H1 (cell line): ENCODE data around the gene DCTD. TPM values are rescaled to one million over a fixed set of nuclear protein-coding genes. Genes with fewer than 3 reads are reported as not detected.

ENCODE experiments used
- CHD7 ChIP-seq: fragments of 300-600 bp; sonication (generic); IDR thresholded peaks from 2 replicates; pipeline ENCODE4 v1.7.1; 2012; ENCODE audit warnings: low read length, moderate library complexity, mild to moderate bottlenecking, inconsistent platforms; ENCODE audit not compliant: insufficient replicate concordance
- TAF1 ChIP-seq: IDR thresholded peaks from 2 replicates; pipeline ENCODE4 v1.6.1; 2011; ENCODE audit warnings: mild to moderate bottlenecking, low read depth, low read length
- polyA plus RNA-seq, 7 experiments: library from polyadenylated mRNA; depleted of rRNA in 3 of 7; stranded (reverse) in 5 of 7; unstranded in 2 of 7; fragments of >200 nt in 5 of 7; fragments of 200-250 nt in 2 of 7; gene quantifications; 1 replicate in 5 of 7; 2 replicates in 1 of 7; 4 replicates in 1 of 7; pipeline versions ENCODE4 v1.2.1 to v1.2.3, GENCODE V29; 2011 to 2013; ENCODE audit warnings: missing spikeins in 2 of 7, mixed read lengths in 2 of 7
- total RNA-seq: library from RNA; stranded (reverse); fragmentation: NEBNext Ultra II Directional; extraction: Animal tissue kit (Norgen Biotek cat#: 25700); gene quantifications from 2 replicates; pipeline ENCODE4 v1.2.1, GENCODE V29; 2021

Gene DCTD
- total and polyA plus RNA-seq, 2 of the 8 experiments (the other 6 are each of a cell fraction or from before 2014, with no cell fraction given): 60.2 to 69.5 TPM

DNA sequence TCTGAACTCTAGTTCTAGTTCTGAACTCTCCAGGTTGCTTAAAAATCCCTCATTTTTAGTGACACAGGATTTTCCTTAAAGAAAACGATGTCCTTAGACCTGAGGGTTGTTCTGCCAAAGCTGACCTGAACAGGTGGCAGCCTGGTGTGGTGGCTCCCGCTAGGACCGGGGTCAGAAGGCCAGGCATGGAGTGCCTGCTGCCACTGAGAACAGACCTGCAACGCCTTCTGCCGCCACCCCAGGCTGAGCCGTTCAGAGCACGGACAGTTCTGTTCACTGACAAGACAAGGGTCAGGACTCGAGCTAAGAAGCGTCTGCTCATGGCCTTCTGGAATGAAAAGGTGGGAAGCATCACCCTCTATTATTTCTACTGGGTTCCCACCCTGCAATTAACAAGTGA, 15.8 kb downstream of the DCTD start (continued):
- TF ChIP-seq CHD7: no peak
- no peak for TF ChIP-seq TAF1
